Gastrocnemius medialis (tissue), 4 donors: Measurements from ENCODE around the gene NBEA. TPM values are rescaled to one million over a fixed set of nuclear protein-coding genes. Genes with fewer than 3 reads are reported as not detected.

Experiments
- ATAC-seq, 2 donors: fragments of 150-250 bp; one replicate each; pipeline ENCODE4 v1.9.1; 2016
- DNase-seq, 2 donors: peaks; one replicate each; pipeline ENCODE4 v3.0.0-alpha.2; 2019
- H3K27ac ChIP-seq, 4 donors: fragments of 200-600 bp; sonication (generic); 1 replicate in 1 of 4; 2 replicates in 3 of 4; pipeline ENCODE4 v1.5.1; 2016 to 2018; ENCODE audit warnings: mild to moderate bottlenecking in 2 of 4, moderate library complexity in 1 of 4
- H3K27me3 ChIP-seq, 3 donors: fragments of 200-600 bp; sonication (generic) in 2 of 3; 1 replicate in 1 of 3; 2 replicates in 2 of 3; pipeline versions ENCODE4 v1.5.1 to v1.6.0; 2016 to 2019; ENCODE audit warnings: mild to moderate bottlenecking in 1 of 3, moderate library complexity in 1 of 3
- H3K36me3 ChIP-seq, 2 donors: fragments of 200-600 bp; sonication (generic) in 1 of 2; one replicate each; pipeline ENCODE4 v1.5.1; 2017 to 2018
- H3K4me1 ChIP-seq, 2 donors: fragments of 200-600 bp; sonication (generic) in 1 of 2; one replicate each; pipeline ENCODE4 v1.5.1; 2016 to 2017; ENCODE audit warnings: mild to moderate bottlenecking in 2 of 2
- H3K4me3 ChIP-seq, 4 donors: fragments of 200-600 bp; sonication (generic) in 3 of 4; 1 replicate in 1 of 4; 2 replicates in 3 of 4; pipeline ENCODE4 v1.5.1; 2016 to 2019; ENCODE audit warnings: mild to moderate bottlenecking in 2 of 4
- H3K9me3 ChIP-seq, 3 donors: fragments of 200-600 bp; sonication (generic) in 2 of 3; 1 replicate in 1 of 3; 2 replicates in 2 of 3; pipeline ENCODE4 v1.5.1; 2016 to 2019
- POLR2A ChIP-seq, 2 donors: fragments of 450-650 bp; IDR thresholded peaks; one replicate each; pipeline ENCODE4 v1.6.1; 2017; ENCODE audit warnings: antibody characterized with exemption in 2 of 2, mild to moderate bottlenecking in 2 of 2, moderate library complexity in 2 of 2
- in situ Hi-C, 4 donors: fragments of 200-750 bp; cut with MboI; loops; one replicate each; pipeline versions ENCODE4 v1.15.0 to v1.8.0; 2017; ENCODE audit warnings: low sequenced_read_pairs in 4 of 4
- intact Hi-C: fragments of 100-400 bp; cut with DNase I; formaldehyde crosslinking; loops from one replicate; pipeline ENCODE4 v1.15.1; 2023; ENCODE audit warnings: low total_unique reads
- total RNA-seq, 4 donors: library from RNA; depleted of rRNA; stranded (reverse); fragments of >200 nt; gene quantifications; one replicate each; pipeline versions ENCODE4 v1.1.0 to v1.2.3, GENCODE V29; 2016
- TF ChIP-seq, protein P1 (sequence below), 5 experiments: fragments of 450-650 bp in 3 of 5; fragments of 200-600 bp in 2 of 5; sonication (generic) in 2 of 5; IDR thresholded peaks in 4 of 5; conservative IDR thresholded peaks in 1 of 5; 1 replicate in 4 of 5; 2 replicates in 1 of 5; pipeline ENCODE4 v1.5.1; 2016 to 2019; ENCODE audit warnings: antibody characterized with exemption in 5 of 5, mild to moderate bottlenecking in 3 of 5, moderate library complexity in 3 of 5

The NBEA gene
- total RNA-seq, 4 donors from 2014 or later = 4.1 to 5.1 (median 4.7) TPM

DNA sequence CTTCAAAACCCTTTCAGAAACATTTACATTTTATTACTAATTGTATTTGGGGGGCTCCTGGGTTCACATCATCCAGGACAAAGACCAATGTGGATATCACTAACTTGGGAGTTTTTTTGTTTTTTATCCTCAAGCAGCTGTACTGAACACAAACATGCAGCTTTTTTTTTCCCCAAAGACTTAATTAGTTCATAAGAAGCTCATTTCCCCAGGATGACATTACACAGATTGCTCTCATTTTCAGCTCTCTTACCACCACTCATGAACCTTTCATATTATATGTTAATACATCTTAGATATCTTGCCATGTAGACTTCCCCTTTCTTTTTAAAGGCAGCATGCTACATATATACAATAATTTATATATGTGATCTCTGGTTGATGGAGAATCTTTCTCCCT is 653.1 kb downstream of the NBEA start:
- no peak overlapping the region for H3K4me3 ChIP-seq
- ATAC-seq (no peak), DNase-seq (no peak)
- H3K27me3 ChIP-seq = no peaks in the 10 kb centered on the region
- H3K36me3 ChIP-seq = no peaks in the 10 kb centered on the region
- H3K9me3 ChIP-seq = no peaks in the 10 kb centered on the region
- intact Hi-C loops = no loop called here
- H3K4me1 ChIP-seq = no peaks in the 10 kb centered on the region
- no peak overlapping the region for H3K27ac ChIP-seq
- in situ Hi-C loops = no loop called here
- TF ChIP-seq POLR2A (IDR thresholded peaks at IDR 0.05) = no peak
- TF ChIP-seq, protein P1, sequence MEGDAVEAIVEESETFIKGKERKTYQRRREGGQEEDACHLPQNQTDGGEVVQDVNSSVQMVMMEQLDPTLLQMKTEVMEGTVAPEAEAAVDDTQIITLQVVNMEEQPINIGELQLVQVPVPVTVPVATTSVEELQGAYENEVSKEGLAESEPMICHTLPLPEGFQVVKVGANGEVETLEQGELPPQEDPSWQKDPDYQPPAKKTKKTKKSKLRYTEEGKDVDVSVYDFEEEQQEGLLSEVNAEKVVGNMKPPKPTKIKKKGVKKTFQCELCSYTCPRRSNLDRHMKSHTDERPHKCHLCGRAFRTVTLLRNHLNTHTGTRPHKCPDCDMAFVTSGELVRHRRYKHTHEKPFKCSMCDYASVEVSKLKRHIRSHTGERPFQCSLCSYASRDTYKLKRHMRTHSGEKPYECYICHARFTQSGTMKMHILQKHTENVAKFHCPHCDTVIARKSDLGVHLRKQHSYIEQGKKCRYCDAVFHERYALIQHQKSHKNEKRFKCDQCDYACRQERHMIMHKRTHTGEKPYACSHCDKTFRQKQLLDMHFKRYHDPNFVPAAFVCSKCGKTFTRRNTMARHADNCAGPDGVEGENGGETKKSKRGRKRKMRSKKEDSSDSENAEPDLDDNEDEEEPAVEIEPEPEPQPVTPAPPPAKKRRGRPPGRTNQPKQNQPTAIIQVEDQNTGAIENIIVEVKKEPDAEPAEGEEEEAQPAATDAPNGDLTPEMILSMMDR (IDR thresholded peaks at IDR 0.05 in 4 of 5, conservative IDR thresholded peaks at IDR 0.05 in 1 of 5) = no peak

DNA sequence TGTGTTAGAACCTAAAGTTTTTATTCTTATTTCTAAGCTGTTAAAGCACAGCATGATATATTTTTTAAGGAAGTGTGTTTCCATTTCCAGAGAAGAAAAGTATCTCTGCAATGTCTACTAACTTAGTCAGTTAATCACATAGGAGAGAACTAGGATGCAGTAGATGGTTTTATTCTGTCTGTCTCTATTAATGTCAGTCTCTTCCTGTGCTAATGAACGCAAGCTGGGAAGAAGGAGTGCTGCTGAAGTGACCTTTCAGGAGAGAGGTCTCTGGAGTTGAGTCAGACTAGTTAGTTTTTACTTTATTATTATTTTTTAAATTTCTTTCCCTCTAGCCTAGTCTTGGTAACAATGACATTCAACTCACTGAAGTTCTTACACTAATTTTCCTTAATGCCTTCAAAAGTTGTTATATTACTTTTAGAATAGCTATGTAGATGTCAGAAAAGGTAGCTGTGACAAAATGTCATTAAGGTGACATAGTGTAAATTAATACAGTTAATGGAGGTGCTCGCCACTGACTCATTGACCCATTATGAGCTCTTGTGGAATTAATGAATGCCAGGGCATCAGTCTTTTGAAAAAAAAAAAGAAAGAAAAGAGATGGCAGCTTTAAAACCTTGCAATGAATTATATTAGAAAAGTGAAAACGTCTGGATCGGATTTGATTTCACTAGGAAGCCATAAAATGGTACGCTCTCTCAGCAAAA is 654.4 kb downstream of the NBEA start:
- ATAC-seq = no peak

DNA sequence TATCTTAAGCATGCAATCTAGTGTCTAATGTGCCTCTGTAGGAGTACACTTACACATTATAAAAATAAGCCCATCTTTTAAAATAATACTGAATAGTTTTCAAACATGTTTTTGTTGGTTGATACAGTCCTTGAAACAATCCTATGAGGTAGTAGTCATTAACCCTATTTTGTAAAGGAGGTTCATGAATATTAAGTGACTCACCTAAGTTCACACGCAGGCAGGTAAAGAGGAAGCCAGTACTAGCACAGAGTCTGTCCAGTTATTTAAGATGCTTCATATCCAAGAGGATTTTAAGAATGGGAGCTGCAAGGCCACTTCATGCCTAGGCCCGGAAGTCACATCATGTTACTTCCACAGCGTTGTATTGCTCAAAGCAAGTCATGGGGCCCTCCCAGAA is 655.4 kb downstream of the NBEA start:
- DNase-seq = no peak
- intact Hi-C loops (no loop called here), in situ Hi-C loops (no loop called here)
- no peaks in the 10 kb centered on the region for H3K27me3 ChIP-seq
- no peaks in the 10 kb centered on the region for H3K36me3 ChIP-seq
- H3K27ac ChIP-seq = no peak overlapping the region
- TF ChIP-seq, protein P1 (IDR thresholded peaks at IDR 0.05 in 4 of 5, conservative IDR thresholded peaks at IDR 0.05 in 1 of 5) = no peak
- no peak for TF ChIP-seq POLR2A (IDR thresholded peaks at IDR 0.05)
- H3K4me1 ChIP-seq = no peaks in the 10 kb centered on the region
- H3K9me3 ChIP-seq = no peaks in the 10 kb centered on the region
- no peak for ATAC-seq
- no peak overlapping the region for H3K4me3 ChIP-seq

More for the DNA sequence above, 654.4 kb downstream of the NBEA start:
- no peak for TF ChIP-seq POLR2A (IDR thresholded peaks at IDR 0.05)
- TF ChIP-seq, protein P1 (IDR thresholded peaks at IDR 0.05 in 4 of 5, conservative IDR thresholded peaks at IDR 0.05 in 1 of 5) = no peak
- H3K36me3 ChIP-seq = no peaks in the 10 kb centered on the region
- intact Hi-C loops (no loop called here), in situ Hi-C loops (no loop called here)
- H3K9me3 ChIP-seq = no peaks in the 10 kb centered on the region
- no peak overlapping the region for H3K27ac ChIP-seq
- no peaks in the 10 kb centered on the region for H3K27me3 ChIP-seq
- H3K4me1 ChIP-seq = no peaks in the 10 kb centered on the region
- no peak overlapping the region for H3K4me3 ChIP-seq
- no peak for DNase-seq

DNA sequence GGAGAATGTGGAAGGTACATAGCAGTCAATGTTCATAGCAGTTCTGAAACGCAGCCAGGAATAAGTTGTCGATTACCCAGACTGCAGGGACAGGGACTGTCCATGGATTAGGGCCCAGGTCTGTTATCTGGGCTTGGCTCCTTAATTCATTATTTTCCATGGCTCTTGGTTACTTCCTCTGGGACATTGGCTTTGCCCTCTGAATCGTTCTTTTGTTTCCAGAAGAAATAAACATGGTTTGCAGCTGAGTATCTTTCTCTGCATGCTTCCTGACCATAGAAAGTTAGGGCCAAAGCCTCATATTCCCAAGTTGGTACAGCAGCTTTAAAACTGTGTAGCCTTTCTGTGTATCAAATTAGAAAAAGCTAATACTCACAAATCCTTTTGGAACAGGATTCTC is 656.2 kb downstream of the NBEA start:
- Histone ChIP-seq H3K27ac (no peak overlapping the region), H3K9me3 (no peaks in the 10 kb centered on the region), H3K4me3 (no peak overlapping the region), H3K27me3 (no peaks in the 10 kb centered on the region), H3K36me3 (no peaks in the 10 kb centered on the region), H3K4me1 (no peaks in the 10 kb centered on the region)
- DNase-seq (no peak), ATAC-seq (no peak)
- in situ Hi-C loops (no loop called here), intact Hi-C loops (no loop called here)
- TF ChIP-seq, protein P1 (IDR thresholded peaks at IDR 0.05 in 4 of 5, conservative IDR thresholded peaks at IDR 0.05 in 1 of 5) = no peak
- no peak for TF ChIP-seq POLR2A (IDR thresholded peaks at IDR 0.05)
